GM12874 (cell line): Measurements from ENCODE around the gene DENND5A.

Experiments used
- CTCF ChIP-seq: IDR thresholded peaks from 2 replicates; pipeline ENCODE4 v1.5.1; 2011; ENCODE audit warnings: low read depth, mild to moderate bottlenecking, control low read depth, low read length, moderate library complexity; ENCODE audit not compliant: insufficient read depth

The DENND5A gene

GRCh38 chr11:9143721-9144120 lies 121.4 kb downstream of the DENND5A start:
- no peak for TF ChIP-seq CTCF

- TF ChIP-seq CTCF: no peak
Observed at GRCh38 chr11:9142732-9143131, 122.4 kb downstream of the DENND5A start.

GRCh38 chr11:9141186-9141585 lies 124.0 kb downstream of the DENND5A start:
- TF ChIP-seq CTCF: no peak

DNA sequence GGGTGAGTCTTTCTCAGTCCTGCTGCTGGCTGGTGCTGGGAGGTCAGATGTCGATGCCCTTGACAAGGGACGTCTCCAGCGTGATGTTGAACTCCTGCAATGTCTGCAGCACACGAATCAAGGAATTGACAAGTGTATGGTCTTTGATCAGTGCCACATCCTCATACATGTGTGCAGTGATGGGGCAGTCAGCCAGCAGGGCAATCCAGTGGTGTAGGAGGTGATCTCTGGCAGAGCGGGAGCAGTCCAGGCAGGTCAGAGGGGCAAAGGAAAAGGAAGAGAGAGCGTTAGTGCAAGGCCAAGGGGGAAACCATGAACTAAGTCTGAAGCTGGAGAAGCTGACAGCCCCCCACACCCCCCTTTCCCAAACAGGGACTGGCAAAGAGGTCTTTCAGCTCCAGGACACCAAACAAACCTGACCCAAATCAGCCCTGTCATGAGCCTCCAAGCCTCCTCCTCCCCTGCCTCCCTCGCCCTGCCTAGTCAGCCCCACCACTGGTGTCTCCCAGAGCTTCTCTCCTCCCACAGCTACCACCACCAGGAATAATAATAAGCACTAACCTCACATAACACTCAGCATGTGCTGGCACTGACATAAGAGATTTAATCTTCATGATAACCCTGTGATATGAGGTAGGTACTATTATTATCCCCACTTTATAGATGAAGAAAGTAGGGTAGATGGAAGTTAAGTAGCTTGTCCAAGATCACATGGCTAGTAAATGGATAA lies 125.4 kb downstream of the DENND5A start:
- no peak for TF ChIP-seq CTCF

DNA sequence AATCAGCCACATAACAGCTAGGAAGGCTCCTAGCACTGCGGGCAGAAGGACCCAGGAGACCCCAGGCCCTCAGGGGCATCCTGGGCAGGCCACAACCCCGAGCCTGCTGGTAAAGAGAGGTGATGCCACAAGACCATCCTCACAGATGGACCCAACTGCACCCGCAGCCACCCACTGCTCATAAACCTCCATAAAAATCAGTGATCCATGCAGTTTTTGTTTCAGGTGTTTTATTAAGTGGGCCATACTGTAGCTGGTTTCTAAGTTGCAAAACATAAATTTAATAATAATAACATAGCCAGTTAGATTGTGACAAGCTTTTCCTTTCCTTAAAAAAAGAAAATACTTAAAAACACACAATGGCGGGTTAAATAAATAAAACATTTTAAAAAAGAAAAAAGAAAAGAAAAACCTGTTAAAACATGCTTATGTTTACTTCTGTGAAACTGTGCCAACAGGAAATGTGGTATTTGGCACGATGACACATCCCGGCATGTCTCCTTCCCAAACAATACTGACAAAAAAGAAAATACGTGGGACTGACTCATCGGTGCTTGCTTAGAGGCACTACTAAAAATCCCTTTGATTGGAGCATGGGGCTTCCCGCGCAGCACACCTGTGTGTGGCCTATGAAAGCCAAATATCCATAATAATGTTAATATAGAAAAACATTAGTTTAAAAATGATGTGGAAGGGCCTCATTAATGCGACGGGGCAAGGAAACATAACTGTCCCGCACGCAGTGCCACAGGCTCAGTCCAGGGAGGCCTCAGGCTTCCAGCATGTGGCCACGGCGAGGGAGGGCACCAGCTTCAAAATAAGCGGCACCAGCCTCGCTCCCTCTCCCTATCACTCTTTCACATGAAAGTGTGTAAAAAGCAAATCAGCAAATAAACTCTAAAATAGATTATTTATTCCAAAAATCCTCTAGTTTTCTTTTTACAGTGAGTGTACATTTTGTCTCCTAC lies 126.3 kb downstream of the DENND5A start:
- TF ChIP-seq CTCF: no peak

DNA sequence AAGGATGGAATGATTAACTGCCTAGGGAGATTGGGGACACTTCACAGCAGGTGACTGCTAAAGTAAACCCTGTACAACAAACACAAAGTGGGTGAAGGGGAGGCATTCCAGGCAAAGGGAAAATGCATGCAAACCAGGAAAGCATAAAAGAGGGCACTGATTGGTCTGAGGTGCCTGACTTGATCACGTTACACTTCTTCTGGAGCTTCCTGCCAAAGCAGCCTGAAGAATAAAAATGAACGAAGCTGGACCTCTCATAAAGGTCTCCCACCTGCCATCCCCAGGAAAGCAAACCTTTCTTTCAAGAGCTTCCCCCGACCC lies 127.1 kb downstream of the DENND5A start:
- TF ChIP-seq CTCF: no peak

- TF ChIP-seq CTCF: peak; percentile 99
Observed at GRCh38 chr11:9137293-9138132, 127.6 kb downstream of the DENND5A start.
